GM19023 (cell line): ENCODE results near the gene SLC27A2.

Experiments
- ATAC-seq: cut with Tn5 transposase; IDR thresholded peaks from one replicate; pipeline ENCODE4 v1.9.1; 2021; ENCODE audit warnings: mild to moderate bottlenecking, moderate library complexity; ENCODE audit not compliant: unreplicated experiment

The SLC27A2 gene

GRCh38 chr15:50233192-50233736, 51.3 kb downstream of the SLC27A2 start:
- no peak for ATAC-seq

- no peak for ATAC-seq
Measured at GRCh38 chr15:50234764-50235163, 52.8 kb downstream of the SLC27A2 start.

- no peak for ATAC-seq
Measured at GRCh38 chr15:50235794-50236193, 53.8 kb downstream of the SLC27A2 start.

- ATAC-seq = no peak
Measured at GRCh38 chr15:50236433-50236832, 54.4 kb downstream of the SLC27A2 start.

GRCh38 chr15:50238255-50238654, 56.3 kb downstream of the SLC27A2 start:
- ATAC-seq = no peak

GRCh38 chr15:50241684-50242450, 59.9 kb downstream of the SLC27A2 start:
- no peak for ATAC-seq

- no peak for ATAC-seq
Measured at GRCh38 chr15:50244153-50244552, 62.2 kb downstream of the SLC27A2 start.

GRCh38 chr15:50244959-50245624, 63.1 kb downstream of the SLC27A2 start:
- ATAC-seq = no peak

GRCh38 chr15:50246631-50247030, 64.6 kb downstream of the SLC27A2 start:
- ATAC-seq = no peak

- ATAC-seq = peak; percentile 99
Measured at GRCh38 chr15:50247819-50248655, 66.0 kb downstream of the SLC27A2 start.

- ATAC-seq = no peak
Measured at GRCh38 chr15:50248994-50249582, 67.1 kb downstream of the SLC27A2 start.

- no peak for ATAC-seq
Measured at GRCh38 chr15:50249704-50250103, 67.7 kb downstream of the SLC27A2 start.

GRCh38 chr15:50250760-50251394, 68.9 kb downstream of the SLC27A2 start:
- no peak for ATAC-seq

GRCh38 chr15:50251638-50252182, 69.7 kb downstream of the SLC27A2 start:
- ATAC-seq = no peak

GRCh38 chr15:50252556-50252955, 70.6 kb downstream of the SLC27A2 start:
- ATAC-seq = no peak

- no peak for ATAC-seq
Measured at GRCh38 chr15:50256188-50257041, 74.4 kb downstream of the SLC27A2 start.

GRCh38 chr15:50257332-50257731, 75.3 kb downstream of the SLC27A2 start:
- no peak for ATAC-seq

GRCh38 chr15:50257924-50258323, 75.9 kb downstream of the SLC27A2 start:
- no peak for ATAC-seq

GRCh38 chr15:50259276-50259675, 77.3 kb downstream of the SLC27A2 start:
- no peak for ATAC-seq
